Stimulated activated CD4-positive, alpha-beta T cell treated with anti-CD3 and anti-CD28 coated beads, Interleukin-1b, Interleukin-23, amount 100 ng/mL, for 1 hour (primary cell): ENCODE measurements around the gene COL9A3.
"Not testable (repeated sequence)": the region's sequence is repeated elsewhere in the genome, so short reads cannot be mapped to it uniquely, and the experiment has no call there.

ENCODE experiments used
- DNase-seq, 2 donors: peaks; one replicate each; pipeline ENCODE4 v3.0.0-alpha.2; 2020; ENCODE audit warnings: low read depth in 2 of 2

The COL9A3 gene

DNA sequence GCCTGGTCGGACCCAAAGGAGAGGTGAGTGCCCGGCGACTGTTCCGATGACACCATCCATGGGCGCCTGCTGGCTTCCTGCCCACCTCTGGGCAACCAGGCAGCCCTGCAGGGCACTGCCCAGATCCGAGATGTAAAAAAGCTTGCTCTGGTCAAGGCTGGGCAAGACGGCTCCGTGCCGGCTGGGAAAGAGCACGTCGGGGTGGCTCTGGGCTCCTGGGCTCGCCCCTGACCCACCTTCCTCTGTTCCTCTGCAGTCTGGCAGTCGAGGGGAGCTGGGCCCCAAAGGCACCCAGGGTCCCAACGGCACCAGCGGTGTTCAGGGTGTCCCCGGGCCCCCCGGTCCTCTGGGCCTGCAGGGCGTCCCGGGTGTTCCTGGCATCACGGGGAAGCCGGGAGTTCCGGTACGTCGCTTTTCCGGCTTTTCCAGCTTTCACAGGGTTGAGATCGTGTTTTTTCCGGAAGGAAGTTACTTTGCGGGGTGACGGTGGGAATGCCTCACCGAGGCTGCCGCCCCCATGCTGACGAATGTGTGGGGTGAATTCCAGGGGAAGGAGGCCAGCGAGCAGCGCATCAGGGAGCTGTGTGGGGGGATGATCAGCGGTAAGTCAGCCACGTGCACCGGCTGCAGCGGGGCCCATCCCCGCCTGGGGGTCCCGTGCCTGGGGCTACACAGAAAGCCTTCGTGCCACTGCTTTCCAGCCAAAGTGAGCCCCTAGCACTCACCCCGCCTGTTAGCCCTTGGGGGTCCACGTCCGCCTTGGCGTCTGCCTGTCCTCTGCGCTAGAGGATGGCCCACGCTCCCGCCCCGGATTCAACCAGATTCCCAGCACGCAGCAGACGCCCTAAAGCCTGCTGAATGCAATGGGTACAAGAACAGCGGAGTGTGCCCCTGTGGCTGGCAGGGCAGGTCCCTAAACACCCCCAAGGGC, 19.3 kb downstream of the COL9A3 start:
- no peak for DNase-seq

DNA sequence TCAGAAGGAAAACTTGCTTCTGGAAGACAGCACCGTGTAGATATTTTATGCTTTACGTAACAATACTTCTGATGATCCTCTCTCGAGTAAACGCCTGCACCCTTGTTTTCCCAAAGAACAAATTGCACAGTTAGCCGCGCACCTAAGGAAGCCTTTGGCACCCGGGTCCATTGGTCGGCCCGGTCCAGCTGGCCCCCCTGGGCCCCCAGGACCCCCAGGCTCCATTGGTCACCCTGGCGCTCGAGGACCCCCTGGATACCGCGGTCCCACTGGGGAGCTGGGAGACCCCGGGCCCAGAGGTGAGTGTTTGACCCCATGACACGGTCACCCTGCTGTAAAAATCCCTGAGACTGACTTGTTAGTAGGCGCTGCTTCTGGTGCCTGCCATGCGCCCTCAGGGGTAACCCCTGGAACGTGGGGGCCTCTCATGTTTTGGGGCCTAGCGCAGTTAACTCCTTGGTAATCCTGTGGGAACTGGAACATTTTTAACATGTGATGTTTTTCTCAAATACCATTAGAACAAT, 20.2 kb downstream of the COL9A3 start:
- DNase-seq, result no peak

DNA sequence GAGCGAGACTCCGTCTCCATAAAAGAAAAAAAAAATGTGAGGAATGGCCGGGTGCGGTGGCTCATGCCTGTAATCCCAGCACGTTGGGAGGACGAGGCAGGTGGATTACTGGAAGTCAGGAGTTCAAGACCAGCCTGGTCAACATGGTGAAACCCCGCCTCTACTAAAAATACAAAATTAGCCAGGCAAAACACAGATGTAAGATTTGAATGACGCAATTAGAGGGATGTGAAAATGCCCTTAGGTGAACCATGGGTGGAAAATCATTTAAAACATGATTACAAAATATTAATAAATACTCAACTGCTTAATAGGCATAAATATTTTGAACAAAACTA, 20.9 kb downstream of the COL9A3 start:
- DNase-seq, result no peak

DNA sequence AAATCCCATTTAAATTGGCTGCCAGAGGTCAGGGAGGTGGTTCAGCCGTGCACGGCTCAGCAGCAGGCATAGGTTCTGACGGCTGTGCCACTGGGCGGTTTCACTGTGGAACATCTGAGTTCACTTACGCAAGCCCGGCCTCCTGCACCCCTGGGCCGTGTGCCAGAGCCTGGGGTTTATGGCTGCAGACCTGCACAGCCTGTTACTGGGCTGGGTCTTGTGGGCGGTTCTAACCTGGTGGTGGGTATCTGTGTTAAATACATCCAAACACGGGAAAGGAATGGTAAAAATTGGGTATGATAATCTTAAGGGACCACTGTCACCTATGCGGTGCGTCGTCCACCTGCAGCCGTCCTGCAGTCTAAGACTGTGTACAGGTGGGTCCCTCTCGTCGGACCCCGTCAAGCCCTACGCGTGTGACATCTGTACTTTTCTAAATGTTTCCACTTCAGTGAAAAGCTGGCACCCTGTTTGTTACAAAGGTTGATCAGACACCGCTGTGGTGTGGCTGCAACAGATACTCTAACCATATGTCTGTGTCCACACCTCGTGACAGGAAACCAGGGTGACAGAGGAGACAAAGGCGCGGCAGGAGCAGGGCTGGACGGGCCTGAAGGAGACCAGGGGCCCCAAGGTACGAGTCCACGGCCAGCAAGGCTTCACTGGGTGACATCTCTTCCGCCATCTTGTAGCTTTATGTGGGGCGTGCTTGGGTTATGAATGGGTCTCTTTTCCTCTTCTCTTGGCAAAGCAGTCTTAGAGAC, 21.5 kb downstream of the COL9A3 start:
- DNase-seq, result no peak

DNA sequence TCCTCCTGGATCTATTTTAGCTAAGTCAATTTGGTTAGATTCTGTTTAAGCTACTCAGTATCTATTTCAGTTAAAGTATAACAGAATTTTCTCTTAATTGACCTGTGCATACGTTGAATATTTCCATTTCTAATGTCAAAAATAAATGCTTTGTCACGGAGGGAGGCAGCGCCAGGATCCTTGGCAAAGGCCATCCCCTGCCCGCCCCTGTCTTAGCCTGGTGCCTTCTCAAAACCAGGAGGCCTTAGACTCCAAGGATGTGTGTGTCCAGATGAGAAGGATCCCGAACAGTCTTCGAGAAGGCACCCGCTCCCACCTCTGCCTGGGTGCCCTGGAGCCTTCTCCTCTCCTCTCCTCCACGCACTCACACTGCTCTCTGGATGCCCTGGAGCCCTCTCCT, 22.4 kb downstream of the COL9A3 start:
- no peak for DNase-seq

DNA sequence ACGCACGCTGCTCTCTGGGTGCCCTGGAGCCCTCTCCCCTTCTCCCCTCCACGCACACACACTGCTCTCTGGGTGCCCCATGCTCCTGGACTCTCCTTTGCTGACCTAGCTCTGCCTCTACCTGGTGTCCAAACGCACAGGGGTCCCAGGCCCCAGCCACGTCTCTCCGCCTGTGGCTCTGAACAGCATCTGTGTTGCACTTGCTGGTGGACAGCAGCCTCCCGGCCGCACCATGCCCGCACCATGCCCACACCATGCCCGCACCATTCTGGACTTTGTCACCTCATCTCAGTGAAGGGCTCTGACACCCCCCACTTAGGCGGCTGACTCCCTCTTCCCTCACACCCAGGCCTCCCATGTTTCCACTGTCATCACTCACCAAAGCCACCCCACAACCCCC, 23.0 kb downstream of the COL9A3 start:
- no peak for DNase-seq

DNA sequence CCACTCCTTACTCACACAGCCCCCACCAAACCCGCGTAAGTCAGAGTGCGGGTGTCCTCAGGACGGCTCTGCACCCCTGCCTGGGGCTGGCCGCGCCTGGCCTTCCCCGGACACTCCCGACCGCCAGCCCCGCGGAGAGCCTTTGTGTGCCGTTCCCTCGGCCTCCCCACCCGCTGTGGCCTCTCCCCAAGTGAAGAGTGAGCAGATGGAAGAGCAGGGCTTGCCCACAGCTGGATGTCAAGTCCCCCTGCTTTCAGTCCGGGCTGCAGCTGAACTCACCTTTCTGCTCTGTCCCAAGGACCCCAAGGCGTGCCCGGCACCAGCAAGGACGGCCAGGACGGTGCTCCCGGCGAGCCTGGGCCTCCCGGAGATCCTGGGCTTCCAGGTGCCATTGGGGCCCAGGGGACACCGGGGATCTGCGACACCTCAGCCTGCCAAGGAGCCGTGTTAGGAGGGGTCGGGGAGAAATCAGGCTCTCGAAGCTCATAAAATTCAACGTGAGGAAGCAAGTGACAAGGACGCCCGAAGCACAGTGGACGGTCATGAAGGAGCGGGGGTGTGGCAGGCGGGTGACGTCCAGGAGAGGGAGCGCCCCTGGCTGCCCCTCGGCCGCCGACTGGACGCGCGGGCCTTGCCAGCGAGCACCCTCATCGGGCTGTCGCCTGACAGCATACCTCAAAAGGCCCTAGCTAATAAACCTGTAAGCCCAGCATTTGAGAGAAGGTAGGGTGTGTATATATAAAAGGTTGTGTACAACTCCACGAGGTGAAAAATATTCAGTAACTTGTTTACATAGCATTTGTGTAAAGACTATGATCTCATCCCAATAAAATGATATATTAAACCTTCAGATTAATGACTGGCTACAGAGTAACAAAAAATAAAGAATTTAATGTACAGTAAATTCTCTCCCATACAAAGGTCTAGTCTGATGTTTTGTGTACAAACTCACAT, 23.7 kb downstream of the COL9A3 start:
- no peak for DNase-seq

DNA sequence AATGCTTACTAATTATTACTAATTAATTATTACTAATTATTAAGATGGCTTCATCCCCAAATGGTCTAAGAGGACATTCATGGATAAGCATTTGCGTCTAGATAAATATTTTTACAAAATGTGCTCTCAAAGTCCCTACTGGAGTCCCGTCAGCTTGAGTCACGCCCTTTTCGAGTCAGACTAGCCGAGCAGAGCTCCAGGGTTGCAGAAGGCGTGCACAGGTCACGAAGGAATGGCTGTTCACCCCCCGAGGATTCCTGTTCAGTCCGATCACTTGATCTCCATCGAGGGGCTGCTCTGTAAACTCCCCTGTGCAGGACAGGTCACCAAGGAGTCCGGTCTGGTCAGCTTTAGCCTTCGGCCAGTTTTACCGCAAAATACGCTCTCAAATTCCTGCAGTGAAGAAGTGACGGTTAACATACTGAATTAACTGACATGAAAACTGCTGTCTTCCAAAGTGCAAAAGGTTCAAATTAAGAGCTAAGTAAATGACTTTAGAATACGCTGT, 24.9 kb downstream of the COL9A3 start:
- DNase-seq, result no peak

DNA sequence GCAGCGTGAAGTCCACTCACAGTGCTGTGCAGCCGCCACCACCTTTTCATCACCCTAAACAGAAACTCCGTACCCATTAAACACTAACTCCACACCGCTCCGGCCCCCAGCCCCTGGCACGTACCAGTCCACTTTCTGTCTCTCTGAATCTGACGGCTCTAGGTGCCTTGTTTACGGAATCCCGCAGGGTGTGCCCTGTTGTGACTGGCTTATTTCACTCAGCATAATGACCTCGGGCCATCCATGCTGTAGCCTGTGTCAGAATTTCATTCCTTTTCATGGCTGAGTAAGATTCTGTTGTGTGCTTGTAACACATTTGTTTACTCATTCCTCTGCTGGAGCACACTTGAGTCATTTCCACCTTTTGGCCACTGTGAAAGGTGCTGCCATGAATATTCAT, 26.8 kb downstream of the COL9A3 start:
- DNase-seq, result no peak

DNA sequence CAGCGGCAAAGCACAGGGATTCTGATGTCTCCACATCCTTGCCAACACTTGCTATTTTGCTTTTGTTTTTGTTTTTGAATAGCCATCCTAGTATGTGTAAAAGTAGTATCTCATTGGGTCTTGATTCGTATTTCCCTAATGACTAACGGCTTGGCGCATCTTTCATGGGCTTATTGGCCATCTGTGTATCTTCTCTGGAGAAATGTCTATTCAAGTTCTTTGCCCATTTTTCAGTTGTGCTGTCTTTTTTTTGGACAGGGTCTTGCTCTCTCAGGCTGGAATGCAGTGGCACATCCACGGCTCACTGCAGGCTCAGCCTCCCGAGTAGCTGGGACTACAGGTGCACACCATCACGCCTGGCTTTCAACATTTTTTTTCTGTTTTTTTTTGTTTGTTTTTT, 27.3 kb downstream of the COL9A3 start:
- no peak for DNase-seq

DNA sequence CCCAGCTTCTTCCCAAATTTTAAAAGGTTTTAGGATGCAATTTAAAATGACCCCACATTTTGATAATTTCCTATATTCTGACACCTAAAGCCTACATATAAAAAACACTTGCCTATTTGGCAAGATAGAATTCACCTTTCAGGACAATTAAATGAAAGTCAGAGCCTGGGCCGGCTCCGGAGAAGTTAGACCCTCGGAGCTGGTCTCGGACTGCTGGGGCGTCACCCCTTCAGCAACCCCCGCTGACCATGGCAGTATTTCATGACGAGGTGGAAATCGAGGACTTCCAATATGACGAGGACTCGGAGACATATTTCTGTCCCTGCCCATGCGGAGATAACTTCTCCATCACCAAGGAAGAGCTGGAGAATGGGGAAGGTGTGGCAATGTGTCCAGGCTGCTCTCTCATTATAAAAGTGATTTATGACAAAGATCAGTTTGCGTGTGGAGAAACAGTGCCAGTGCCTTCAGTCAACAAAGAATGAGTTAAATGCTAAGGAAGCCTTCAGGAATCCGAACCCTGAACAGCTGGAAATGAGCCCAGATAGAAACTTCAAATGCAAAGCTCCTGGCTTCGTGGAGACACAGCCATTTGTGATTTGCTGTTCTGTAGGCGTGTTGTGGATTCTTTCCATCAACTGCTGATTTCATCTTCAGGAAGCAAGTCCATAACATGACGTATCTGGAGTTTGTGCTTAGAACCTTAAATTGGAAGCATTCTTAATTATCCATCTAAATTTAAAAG, 28.7 kb downstream of the COL9A3 start:
- DNase-seq, result no peak

DNA sequence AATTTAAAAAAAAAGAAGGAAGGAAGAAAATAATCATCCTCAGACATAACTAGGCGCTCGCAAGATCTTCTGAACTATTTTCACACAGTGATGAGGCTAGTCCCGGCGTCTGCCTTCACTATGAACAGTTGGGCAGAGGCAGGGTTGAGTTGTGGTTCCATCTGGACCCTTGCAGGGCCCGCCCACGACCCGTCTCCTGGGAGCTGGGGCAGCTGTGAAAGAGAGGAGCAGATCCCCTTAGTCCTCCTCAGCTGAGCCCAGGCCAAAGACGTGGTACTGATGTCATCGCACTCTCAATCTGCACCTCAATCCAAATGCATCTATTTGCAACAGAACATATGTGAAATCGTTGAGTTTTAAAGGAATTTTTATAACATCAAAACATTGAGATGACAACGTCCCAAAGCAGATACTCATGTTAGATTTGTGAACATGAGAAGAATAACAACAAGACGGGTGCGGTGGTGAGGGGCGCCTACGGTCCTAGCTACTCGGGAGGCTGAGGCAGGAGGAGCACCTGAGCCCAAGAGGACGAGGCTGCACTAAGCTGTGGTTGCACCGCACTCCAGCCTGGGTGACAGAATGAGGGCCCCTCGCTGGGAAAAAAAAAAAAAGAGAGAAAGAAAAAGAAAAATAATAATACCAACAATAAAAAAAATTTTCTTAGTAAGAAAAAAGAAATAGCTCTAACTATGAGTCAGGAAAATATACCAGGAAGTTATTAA, 29.5 kb downstream of the COL9A3 start:
- no peak for DNase-seq

DNA sequence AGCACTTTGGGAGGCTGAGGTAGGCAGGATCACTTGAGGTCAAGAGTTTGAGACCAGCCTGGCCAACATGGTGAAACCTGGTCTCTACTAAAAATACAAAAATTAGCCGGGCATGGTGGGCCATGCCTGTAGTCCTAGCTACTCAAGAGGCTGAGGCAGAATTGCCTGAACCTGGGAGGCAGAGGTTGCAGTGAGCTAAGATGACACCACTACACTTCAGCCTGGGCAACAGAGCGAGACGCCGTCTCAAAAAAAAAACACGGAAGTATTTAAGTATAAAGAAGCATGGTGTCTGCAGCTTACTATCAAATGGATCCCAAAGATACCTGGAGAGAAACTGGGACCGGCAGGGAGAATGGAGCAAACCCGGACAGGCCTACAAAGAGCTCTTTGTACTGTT, 32.1 kb downstream of the COL9A3 start:
- DNase-seq, result not testable (repeated sequence)

DNA sequence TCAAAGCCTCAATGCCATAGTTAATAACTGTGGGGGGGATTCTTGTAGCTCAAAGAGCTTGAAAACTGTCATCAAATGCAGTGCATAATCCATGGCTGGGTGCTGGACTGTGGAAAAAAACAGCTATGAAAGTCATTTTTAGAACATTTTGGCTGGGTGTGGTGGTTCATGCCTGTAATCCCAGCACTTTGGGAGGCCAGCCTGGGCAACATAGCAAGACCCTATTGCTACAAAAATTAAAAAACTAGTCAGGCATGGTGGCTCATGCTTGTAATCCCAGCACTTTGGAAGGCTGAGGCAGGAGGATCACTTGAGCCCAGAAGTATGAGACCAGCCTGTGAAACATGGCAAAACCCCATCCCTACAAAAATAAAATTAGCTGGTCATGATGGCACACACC, 32.6 kb downstream of the COL9A3 start:
- no peak for DNase-seq

DNA sequence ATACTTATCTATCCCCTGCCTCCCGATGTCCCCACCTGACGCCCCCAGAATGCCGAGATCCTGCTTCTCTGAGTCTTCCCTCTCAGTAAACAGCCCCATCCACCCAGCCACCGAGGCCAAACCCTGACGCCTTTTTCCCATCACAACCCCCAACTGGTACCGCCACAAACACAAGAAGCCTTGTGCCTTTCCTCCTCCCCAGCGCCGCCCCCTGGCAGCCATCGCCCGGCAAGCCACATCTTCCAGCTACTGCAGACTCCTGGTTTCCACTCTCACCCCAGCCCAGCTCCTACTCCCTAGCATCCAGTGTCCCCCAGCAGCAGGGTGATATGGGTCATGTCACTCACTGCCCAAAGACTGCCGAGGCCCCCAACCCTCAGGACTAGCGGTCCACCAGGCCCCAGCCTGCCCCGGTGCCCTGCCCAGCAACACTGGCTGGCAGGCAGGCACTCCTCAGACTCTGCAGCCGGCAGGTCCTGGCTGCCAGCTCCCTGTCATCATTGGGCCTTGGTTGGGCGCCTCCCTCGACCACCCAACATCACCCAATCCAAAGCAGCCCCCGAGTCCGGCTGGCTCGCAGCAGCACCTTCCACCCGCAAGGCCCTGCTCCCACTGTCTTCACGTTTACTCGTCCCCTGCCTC, 33.6 kb downstream of the COL9A3 start:
- no peak for DNase-seq

DNA sequence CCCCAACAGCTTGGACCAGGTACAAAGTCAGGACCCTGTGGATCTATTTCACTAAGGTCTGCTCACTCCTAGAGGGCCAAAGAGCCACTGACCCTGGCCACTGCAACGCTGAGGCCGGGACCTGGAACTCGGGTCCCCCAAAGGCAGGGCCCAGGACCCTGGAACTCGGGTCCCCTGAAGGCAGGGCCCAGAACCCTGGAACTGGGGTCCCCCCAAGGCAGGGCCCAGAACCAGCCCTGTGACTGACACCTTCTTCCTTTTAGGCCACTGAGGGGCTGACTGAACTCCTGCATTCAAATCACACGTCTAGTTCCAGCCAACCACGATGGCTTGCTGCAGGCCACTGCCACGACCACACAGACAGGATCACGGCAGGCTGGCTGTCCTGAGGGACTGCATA, 35.3 kb downstream of the COL9A3 start:
- DNase-seq, result no peak

DNA sequence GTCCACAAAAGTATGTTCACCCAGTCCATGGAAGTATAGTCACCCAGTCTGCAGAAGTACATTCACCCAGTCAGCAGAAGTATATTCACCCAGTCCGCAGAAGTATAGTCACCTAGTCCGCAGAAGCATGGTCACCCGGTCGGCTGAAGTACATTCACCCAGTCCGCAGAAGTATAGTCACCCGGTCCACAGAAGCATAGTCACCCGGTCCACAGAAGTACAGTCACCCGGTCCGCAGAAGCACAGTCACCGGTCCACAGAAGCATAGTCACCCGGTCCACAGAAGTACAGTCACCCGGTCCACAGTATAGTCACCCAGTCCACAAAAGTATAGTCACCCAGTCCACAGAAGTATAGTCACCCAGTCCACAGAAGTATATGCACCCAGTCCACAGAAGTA, 36.0 kb downstream of the COL9A3 start:
- DNase-seq, result no peak

DNA sequence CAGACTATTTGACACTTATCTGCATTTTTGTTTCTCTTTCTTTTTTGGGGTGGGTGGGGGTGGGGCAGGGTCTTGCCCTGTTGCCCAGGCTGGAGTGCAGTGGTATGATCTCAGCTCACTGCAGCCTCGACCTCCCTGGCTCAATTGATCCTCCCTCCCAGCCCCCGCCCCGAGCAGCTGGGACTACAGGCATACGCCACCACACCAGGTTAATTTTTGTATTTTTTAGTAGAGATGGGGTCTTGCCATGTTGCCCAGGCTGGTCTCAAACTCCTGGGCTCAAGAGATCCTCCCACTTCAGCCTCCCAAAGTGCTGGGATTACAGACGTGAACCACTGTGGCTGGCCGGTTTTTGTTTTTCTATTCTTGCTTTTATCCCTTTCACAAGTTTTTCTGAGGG, 36.5 kb downstream of the COL9A3 start:
- DNase-seq, result not testable (repeated sequence)

DNA sequence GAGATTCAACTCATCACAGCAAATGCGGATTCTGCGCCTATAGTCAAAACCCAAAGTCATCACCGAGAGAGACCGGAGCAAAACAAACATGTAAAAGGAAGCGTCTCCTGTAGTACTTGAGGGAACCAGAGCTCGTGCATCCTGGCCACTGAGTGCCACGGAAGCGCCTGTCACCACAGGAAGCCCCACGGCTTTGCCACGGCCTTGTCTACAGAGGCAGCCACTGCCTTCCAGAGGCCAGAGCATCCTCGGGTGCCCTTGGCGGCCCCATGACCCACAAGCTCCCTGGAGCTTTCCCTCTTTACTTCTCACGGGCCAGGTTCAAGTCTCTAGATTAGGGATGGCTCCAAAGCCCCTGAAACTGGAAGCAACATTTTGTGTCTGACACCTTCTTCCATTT, 37.3 kb downstream of the COL9A3 start:
- DNase-seq, result no peak

DNA sequence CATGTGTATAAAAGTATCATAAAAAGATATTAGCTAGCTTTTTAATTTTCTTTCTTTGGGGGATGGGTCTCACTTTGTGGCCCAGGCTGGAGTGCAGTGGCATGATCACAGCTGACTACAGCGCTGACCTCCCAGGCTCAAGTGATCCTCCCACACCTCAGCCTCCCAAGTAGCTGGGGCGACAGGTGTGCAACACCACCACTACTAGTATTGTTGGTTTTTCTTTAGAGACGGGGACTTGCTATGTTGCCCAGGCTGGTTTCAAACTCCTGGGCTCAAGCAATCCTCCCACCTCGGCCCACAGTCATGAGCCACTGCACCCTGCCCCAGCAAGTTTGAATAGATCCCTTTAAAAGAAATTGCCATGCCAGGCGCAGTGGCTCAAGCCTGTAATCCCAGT, 38.3 kb downstream of the COL9A3 start:
- no peak for DNase-seq
